Measurements from ENCODE around the gene COL6A3. TPM values are rescaled to one million over a fixed set of nuclear protein-coding genes. Genes with fewer than 3 reads are reported as not detected.
A peak's percentile ranks its signal among the peaks of the same experiment; 100 is the strongest.

Gene COL6A3
- total RNA-seq, 1 experiment from 2014 or later = 204 TPM

GRCh38 chr2:237297421-237298150 is 116.4 kb downstream of the COL6A3 start:
- no peak for DNase-seq (ENCODE audit: low spot score)

GRCh38 chr2:237296756-237297155 is 117.2 kb downstream of the COL6A3 start:
- DNase-seq (ENCODE audit: low spot score) = no peak

GRCh38 chr2:237295889-237296480 is 118.0 kb downstream of the COL6A3 start:
- DNase-seq (ENCODE audit: low spot score) = no peak

- DNase-seq (ENCODE audit: low spot score) = no peak
These were observed 119.5 kb downstream of the COL6A3 start for GRCh38 chr2:237294460-237294859.

- no peak for DNase-seq (ENCODE audit: low spot score)
These were observed 120.0 kb downstream of the COL6A3 start for GRCh38 chr2:237293978-237294377.

GRCh38 chr2:237291138-237291792 is 122.7 kb downstream of the COL6A3 start:
- peak; percentile 94 for DNase-seq (ENCODE audit: low spot score)

GRCh38 chr2:237290261-237290660 is 123.7 kb downstream of the COL6A3 start:
- DNase-seq (ENCODE audit: low spot score) = no peak

GRCh38 chr2:237289139-237289538 is 124.8 kb downstream of the COL6A3 start:
- no peak for DNase-seq (ENCODE audit: low spot score)

- no peak for DNase-seq (ENCODE audit: low spot score)
These were observed 126.1 kb downstream of the COL6A3 start for GRCh38 chr2:237287872-237288271.

GRCh38 chr2:237283131-237283928 is 130.6 kb downstream of the COL6A3 start:
- DNase-seq (ENCODE audit: low spot score) = no peak

GRCh38 chr2:237282568-237283128 is 131.3 kb downstream of the COL6A3 start:
- DNase-seq (ENCODE audit: low spot score) = no peak

- peak; percentile 91 for DNase-seq (ENCODE audit: low spot score)
These were observed 132.1 kb downstream of the COL6A3 start for GRCh38 chr2:237281836-237282306.

- no peak for DNase-seq (ENCODE audit: low spot score)
These were observed 133.0 kb downstream of the COL6A3 start for GRCh38 chr2:237280939-237281338.

- DNase-seq (ENCODE audit: low spot score) = peak; percentile 89
These were observed 133.7 kb downstream of the COL6A3 start for GRCh38 chr2:237280229-237280628.

GRCh38 chr2:237279012-237279768 is 134.8 kb downstream of the COL6A3 start:
- no peak for DNase-seq (ENCODE audit: low spot score)

GRCh38 chr2:237278568-237278967 is 135.4 kb downstream of the COL6A3 start:
- no peak for DNase-seq (ENCODE audit: low spot score)

GRCh38 chr2:237276716-237277490 is 137.1 kb downstream of the COL6A3 start:
- DNase-seq (ENCODE audit: low spot score) = no peak
